Neural crest cell (in vitro differentiated cells): ENCODE measurements around the gene FKBP10. TPM values are rescaled to one million over a fixed set of nuclear protein-coding genes. Genes with fewer than 3 reads are reported as not detected.

ENCODE experiments used
- DNase-seq: peaks from one replicate; pipeline ENCODE4 v3.0.0; 2021; ENCODE audit warnings: low read depth, mixed read lengths, low spot score
- H3K27ac Mint-ChIP-seq: one replicate; pipeline ENCODE4 v1.8.0; 2021; ENCODE audit warnings: mild to moderate bottlenecking, mixed read lengths; ENCODE audit not compliant: unreplicated experiment
- H3K27me3 Mint-ChIP-seq: 2 replicates; pipeline ENCODE4 v1.8.0; 2021; ENCODE audit warnings: low read depth, mild to moderate bottlenecking, mixed read lengths
- H3K36me3 Mint-ChIP-seq: 2 replicates; pipeline ENCODE4 v1.8.0; 2021; ENCODE audit warnings: low read depth, mild to moderate bottlenecking, mixed read lengths
- H3K4me1 Mint-ChIP-seq: 2 replicates; pipeline ENCODE4 v1.8.0; 2021; ENCODE audit warnings: mixed read lengths
- H3K4me3 Mint-ChIP-seq: one replicate; pipeline ENCODE4 v1.8.0; 2021; ENCODE audit warnings: mild to moderate bottlenecking, mixed read lengths
- H3K9me3 Mint-ChIP-seq: 2 replicates; pipeline ENCODE4 v1.8.0; 2021; ENCODE audit warnings: mixed read lengths
- CTCF ChIP-seq: fragments of 200-600 bp; sonication (generic); conservative IDR thresholded peaks from 2 replicates; pipeline ENCODE4 v1.5.0; 2021; ENCODE audit warnings: antibody characterized with exemption, mild to moderate bottlenecking
- total RNA-seq: library from RNA; stranded (reverse); gene quantifications from 2 replicates; pipeline ENCODE4 v1.2.1, GENCODE V29; 2021

The FKBP10 gene
- total RNA-seq, 1 donor from 2014 or later: 262 TPM

GRCh38 chr17:41870627-41871026 is 57.8 kb downstream of the FKBP10 start:
- no peak for DNase-seq
- Mint-ChIP-seq H3K9me3 (no peaks in the 10 kb centered on the region), H3K4me1 (peaks cover 11% of the 10 kb centered on the region), H3K27ac (no peak overlapping the region), H3K4me3 (no peak overlapping the region), H3K36me3 (peaks cover 50% of the 10 kb centered on the region), H3K27me3 (no peaks in the 10 kb centered on the region)
- TF ChIP-seq CTCF: no peak

GRCh38 chr17:41871789-41872188 is 59.0 kb downstream of the FKBP10 start:
- no peak overlapping the region for H3K27ac Mint-ChIP-seq
- DNase-seq: no peak
- no peaks in the 10 kb centered on the region for H3K27me3 Mint-ChIP-seq
- no peak for TF ChIP-seq CTCF
- peaks cover 50% of the 10 kb centered on the region for H3K36me3 Mint-ChIP-seq
- no peak overlapping the region for H3K4me3 Mint-ChIP-seq
- H3K4me1 Mint-ChIP-seq: peaks cover 11% of the 10 kb centered on the region
- no peaks in the 10 kb centered on the region for H3K9me3 Mint-ChIP-seq

Other genes with a start within 250 kb of the FKBP10 start
- gene KRT9, start 240.9 kb upstream of the FKBP10 start, total RNA-seq: not detected in 2 replicates
- not detected in 2 replicates for gene KRT14, start 226.1 kb upstream of the FKBP10 start, total RNA-seq
- gene KRT16, start 200.2 kb upstream of the FKBP10 start, total RNA-seq: not detected in 2 replicates
- not detected in 2 replicates for gene KRT17, start 188.4 kb upstream of the FKBP10 start, total RNA-seq
- 617 and 620 TPM in 2 replicates for gene EIF1, start 124.1 kb upstream of the FKBP10 start, total RNA-seq
- not detected in 2 replicates for gene GAST, start 100.7 kb upstream of the FKBP10 start, total RNA-seq
- gene HAP1, start 78.4 kb upstream of the FKBP10 start, total RNA-seq: 1.5 and 1.6 TPM in 2 replicates
- 20.6 and 23.5 TPM in 2 replicates for gene JUP, start 26.3 kb upstream of the FKBP10 start, total RNA-seq
- gene P3H4, start 1.1 kb upstream of the FKBP10 start, total RNA-seq: 40.3 and 42.3 TPM in 2 replicates
- gene NT5C3B, start 23.2 kb downstream of the FKBP10 start, total RNA-seq: 120 and 123 TPM in 2 replicates
- gene KLHL10, start 24.8 kb downstream of the FKBP10 start, total RNA-seq: not detected in 2 replicates
- gene KLHL11, start 52.4 kb downstream of the FKBP10 start, total RNA-seq: 20.4 and 20.6 TPM in 2 replicates
- 421 and 422 TPM in 2 replicates for gene ACLY, start 105.9 kb downstream of the FKBP10 start, total RNA-seq
- 4.2 and 4.8 TPM in 2 replicates for gene ODAD4, start 117.6 kb downstream of the FKBP10 start, total RNA-seq
- 213 and 230 TPM in 2 replicates for gene CNP, start 153.8 kb downstream of the FKBP10 start, total RNA-seq
- gene DNAJC7, start 204.4 kb downstream of the FKBP10 start, total RNA-seq: 126 and 138 TPM in 2 replicates
- gene NKIRAS2, start 207.1 kb downstream of the FKBP10 start, total RNA-seq: 59.2 and 60.2 TPM in 2 replicates
- 2.0 and 2.2 TPM in 2 replicates for gene C17orf113, start 237.6 kb downstream of the FKBP10 start, total RNA-seq